ENCODE measurements around the gene SMIM1. TPM values are rescaled to one million over a fixed set of nuclear protein-coding genes. Genes with fewer than 3 reads are reported as not detected.

The SMIM1 gene
- total and polyA plus RNA-seq, 2 donors (not counting 3 experiments of a cell fraction or from before 2014, with no cell fraction given) = 1.4 to 2.9 TPM

- ChIA-PET CTCF (interaction anchor here (1.6 kb wide), 1 partner anchor 52 kb away, joined by 5 read pairs; no protein-coding TSS in a partner anchor), POLR2A (interaction anchor here (0.5 kb wide), 1 partner anchor 17 kb away, joined by 5 read pairs; no protein-coding TSS in a partner anchor)
- no peak overlapping the region for H2AFZ ChIP-seq (ENCODE audit: low read depth, low read length)
- no peaks in the 10 kb centered on the region for H3K27me3 ChIP-seq (ENCODE audit: control insufficient read depth in 2 of 2, insufficient read depth in 2 of 2, low read length in 2 of 2)
- no peaks in the 10 kb centered on the region for H3K9me3 ChIP-seq (replicated peaks; ENCODE audit: control insufficient read depth, insufficient read depth, low read length)
- H3K9me1 ChIP-seq (replicated peaks; ENCODE audit: control insufficient read depth, extremely low read depth, insufficient read depth, low read length) = no peaks in the 10 kb centered on the region
- FAIRE-seq (no peak), DNase-seq (ENCODE audit: low read depth, low spot score) (no peak)
- TF ChIP-seq FOS (IDR thresholded peaks at IDR 0.05; ENCODE audit: borderline replicate concordance, insufficient read depth, low read length) (no peak), MYC (IDR thresholded peaks at IDR 0.05; ENCODE audit: low read depth, low read length) (no peak), EZH2 (IDR thresholded peaks at IDR 0.05; ENCODE audit: borderline replicate concordance, low read depth, low read length, severe bottlenecking) (no peak), JUN (IDR thresholded peaks at IDR 0.05; ENCODE audit: borderline replicate concordance, insufficient read depth, insufficient read length, low read depth) (no peak), POLR2AphosphoS5 (IDR thresholded peaks at IDR 0.05; ENCODE audit: insufficient read depth, low read depth, low read length) (no peak), GATA2 (IDR thresholded peaks at IDR 0.05; ENCODE audit: insufficient read depth, insufficient read length, low read depth, low read length) (no peak), POLR2A (IDR thresholded peaks at IDR 0.05; ENCODE audit: low read depth, low read length) (no peak)
- TF ChIP-seq, protein P1, sequence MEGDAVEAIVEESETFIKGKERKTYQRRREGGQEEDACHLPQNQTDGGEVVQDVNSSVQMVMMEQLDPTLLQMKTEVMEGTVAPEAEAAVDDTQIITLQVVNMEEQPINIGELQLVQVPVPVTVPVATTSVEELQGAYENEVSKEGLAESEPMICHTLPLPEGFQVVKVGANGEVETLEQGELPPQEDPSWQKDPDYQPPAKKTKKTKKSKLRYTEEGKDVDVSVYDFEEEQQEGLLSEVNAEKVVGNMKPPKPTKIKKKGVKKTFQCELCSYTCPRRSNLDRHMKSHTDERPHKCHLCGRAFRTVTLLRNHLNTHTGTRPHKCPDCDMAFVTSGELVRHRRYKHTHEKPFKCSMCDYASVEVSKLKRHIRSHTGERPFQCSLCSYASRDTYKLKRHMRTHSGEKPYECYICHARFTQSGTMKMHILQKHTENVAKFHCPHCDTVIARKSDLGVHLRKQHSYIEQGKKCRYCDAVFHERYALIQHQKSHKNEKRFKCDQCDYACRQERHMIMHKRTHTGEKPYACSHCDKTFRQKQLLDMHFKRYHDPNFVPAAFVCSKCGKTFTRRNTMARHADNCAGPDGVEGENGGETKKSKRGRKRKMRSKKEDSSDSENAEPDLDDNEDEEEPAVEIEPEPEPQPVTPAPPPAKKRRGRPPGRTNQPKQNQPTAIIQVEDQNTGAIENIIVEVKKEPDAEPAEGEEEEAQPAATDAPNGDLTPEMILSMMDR (IDR thresholded peaks at IDR 0.05; ENCODE audit: extremely low read depth in 1 of 2, insufficient read depth in 1 of 2, low read depth in 1 of 2, low read length in 2 of 2) = no peak
- TF ChIP-seq, protein P2, sequence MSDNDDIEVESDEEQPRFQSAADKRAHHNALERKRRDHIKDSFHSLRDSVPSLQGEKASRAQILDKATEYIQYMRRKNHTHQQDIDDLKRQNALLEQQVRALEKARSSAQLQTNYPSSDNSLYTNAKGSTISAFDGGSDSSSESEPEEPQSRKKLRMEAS (IDR thresholded peaks at IDR 0.05; ENCODE audit: insufficient read depth, insufficient read length) = no peak
- H3K36me3 ChIP-seq (ENCODE audit: control insufficient read depth in 2 of 2, extremely low read depth in 1 of 2, insufficient read depth in 2 of 2, low read length in 2 of 2) = peaks cover 3 to 23% of the 10 kb centered on the region in 2 experiments
- H3K4me2 ChIP-seq (ENCODE audit: insufficient read depth, low read length) = no peak overlapping the region
- dilution Hi-C loops (cut with MboI; ENCODE audit: extremely low pct_ligation_motif_present, low sequenced_read_pairs) = no loop called here
- H3K9ac ChIP-seq (replicated peaks; ENCODE audit: extremely low read depth, insufficient read depth, low read length) = no peak overlapping the region
- H3K27ac ChIP-seq (ENCODE audit: insufficient read depth, low read depth, low read length) = no peak overlapping the region
- BruUV-seq (replicated peaks) = no TSS peak
- H3K79me2 ChIP-seq (ENCODE audit: control insufficient read depth, insufficient read depth, low read length) = no peaks in the 10 kb centered on the region
- H4K20me1 ChIP-seq (replicated peaks; ENCODE audit: control insufficient read depth, extremely low read depth, insufficient read depth, low read length) = no peaks in the 10 kb centered on the region
- no peaks in the 10 kb centered on the region for H3K4me1 ChIP-seq (ENCODE audit: control insufficient read depth, extremely low read depth, insufficient read depth, low read length)
- H3K4me3 ChIP-seq (replicated peaks in 1 of 3; ENCODE audit: insufficient read depth in 1 of 3, low read depth in 1 of 3, low read length in 3 of 3) = no peak overlapping the region
- intact Hi-C loops (cut with micrococcal nuclease) = no loop called here
These were observed 4.6 kb downstream of the SMIM1 start for GRCh38 chr1:3777078-3777547.

Data from endothelial cell of umbilical vein (primary cell).